Stomach (tissue), 9 donors: ENCODE results near the gene GRIP1. TPM values are rescaled to one million over a fixed set of nuclear protein-coding genes. Genes with fewer than 3 reads are reported as not detected.

ENCODE experiments used
- DNase-seq, 2 donors: peaks; one replicate each; pipeline versions ENCODE4 v3.0.0 to v3.0.0-alpha.2; 2013 to 2019
- H3K27ac ChIP-seq, 5 donors: fragments of 200-600 bp in 4 of 5; sonication (generic) in 4 of 5; one replicate each; pipeline ENCODE4 v1.5.1; 2013 to 2019; ENCODE audit warnings: mild to moderate bottlenecking in 1 of 5, moderate library complexity in 1 of 5
- H3K27me3 ChIP-seq, 3 donors: fragments of 200-600 bp; sonication (generic); one replicate each; pipeline ENCODE4 v1.5.1; 2017 to 2019; ENCODE audit warnings: mixed run types in 1 of 3
- H3K36me3 ChIP-seq, 4 donors: fragments of 200-600 bp; sonication (generic); 1 replicate in 3 of 4; 2 replicates in 1 of 4; pipeline ENCODE4 v1.5.1; 2016 to 2019
- H3K4me1 ChIP-seq, 4 donors: fragments of 200-600 bp; sonication (generic); one replicate each; pipeline ENCODE4 v1.5.1; 2016 to 2019
- H3K4me3 ChIP-seq, 4 donors: fragments of 200-600 bp; sonication (generic) in 3 of 4; one replicate each; pipeline ENCODE4 v1.5.1; 2016 to 2019; ENCODE audit warnings: mild to moderate bottlenecking in 1 of 4
- H3K9me3 ChIP-seq, 4 donors: fragments of 200-600 bp; sonication (generic); one replicate each; pipeline ENCODE4 v1.5.1; 2016 to 2019
- CTCF ChIP-seq, 7 experiments: fragments of 450-650 bp in 4 of 7; fragments of 200-600 bp in 3 of 7; sonication (generic) in 3 of 7; IDR thresholded peaks; one replicate each; pipeline ENCODE4 v1.5.1; 2016 to 2019; ENCODE audit warnings: antibody characterized with exemption in 7 of 7, control low read depth in 2 of 7, mild to moderate bottlenecking in 1 of 7
- EP300 ChIP-seq: sonication (generic); formaldehyde crosslinking; IDR thresholded peaks from one replicate; pipeline ENCODE4 v1.6.1; 2017; ENCODE audit warnings: antibody characterized with exemption
- POLR2A ChIP-seq, 4 donors: fragments of 450-650 bp; IDR thresholded peaks; one replicate each; pipeline ENCODE4 v1.6.1; 2016; ENCODE audit warnings: antibody characterized with exemption in 4 of 4, control low read depth in 2 of 4, mild to moderate bottlenecking in 1 of 4, moderate library complexity in 1 of 4
- POLR2AphosphoS5 ChIP-seq, 3 donors: sonication (generic); formaldehyde crosslinking; IDR thresholded peaks; one replicate each; pipeline ENCODE4 v1.6.1; 2016; ENCODE audit warnings: antibody characterized with exemption in 3 of 3
- WGBS, 5 donors: extraction: QIAGEN DNeasy Blood & Tissue Kit in 3 of 5; methylation state at CpG; one replicate each; pipeline versions ENCODE4 v1.1.5 to v1.1.7; 2013 to 2018; 5-methylcytosine and 5-hydroxymethylcytosine counted together
- intact Hi-C: fragments of 100-400 bp; cut with DNase I; formaldehyde crosslinking; loops from one replicate; pipeline ENCODE4 v1.15.1; 2023; ENCODE audit warnings: low total_unique reads
- polyA plus RNA-seq, 3 donors: library from polyadenylated mRNA; stranded (reverse); fragments of 200-250 nt; gene quantifications; one replicate each; pipeline ENCODE4 v1.2.3, GENCODE V29; 2013
- total RNA-seq, 5 donors: library from RNA; depleted of rRNA; stranded (reverse); fragments of >200 nt; gene quantifications; one replicate each; pipeline versions ENCODE4 v1.1.0 to v1.2.3, GENCODE V29; 2014 to 2016
- donor health status: healthy with polysubstance abuse.
- donor health status: Bipolar disorder and iron deficiency.
- donor health status: healthy.

Gene GRIP1
- total and polyA plus RNA-seq, 8 donors: 0.31 to 8.8 (median 4.4) TPM; not detected in 1

- Histone ChIP-seq H3K4me3 (no peak overlapping the region), H3K36me3 (peaks cover 0 to 78% (median 46%) of the 10 kb centered on the region in 4 donors), H3K27me3 (no peaks in the 10 kb centered on the region), H3K27ac (no peak overlapping the region), H3K9me3 (no peaks in the 10 kb centered on the region), H3K4me1 (no peaks in the 10 kb centered on the region)
- no peak for TF ChIP-seq POLR2A (IDR thresholded peaks at IDR 0.05)
- TF ChIP-seq POLR2AphosphoS5 (IDR thresholded peaks at IDR 0.05): no peak
- no peak for TF ChIP-seq EP300
- no peak for TF ChIP-seq CTCF (IDR thresholded peaks at IDR 0.05)
- no peak for DNase-seq
- intact Hi-C loops: no loop called here
- WGBS, 5 donors: 94 to 100% (median 100%) methylated on average over 1 of the region's 1 CpG
Observed at GRCh38 chr12:66323017-66323416, 355.9 kb downstream of the GRIP1 start.

- Histone ChIP-seq H3K27me3 (no peaks in the 10 kb centered on the region), H3K36me3 (peaks cover 0 to 67% (median 48%) of the 10 kb centered on the region in 4 donors), H3K27ac (no peak overlapping the region), H3K4me1 (no peaks in the 10 kb centered on the region), H3K4me3 (no peak overlapping the region), H3K9me3 (no peaks in the 10 kb centered on the region)
- no peak for DNase-seq
- intact Hi-C loops: no loop called here
- TF ChIP-seq CTCF (IDR thresholded peaks at IDR 0.05) (no peak), EP300 (no peak), POLR2AphosphoS5 (IDR thresholded peaks at IDR 0.05) (no peak), POLR2A (IDR thresholded peaks at IDR 0.05) (no peak)
Observed at GRCh38 chr12:66321435-66321834, 357.4 kb downstream of the GRIP1 start.

GRCh38 chr12:66320996-66321395 lies 357.9 kb downstream of the GRIP1 start:
- TF ChIP-seq POLR2AphosphoS5 (IDR thresholded peaks at IDR 0.05) (no peak), EP300 (no peak), CTCF (IDR thresholded peaks at IDR 0.05) (no peak), POLR2A (IDR thresholded peaks at IDR 0.05) (no peak)
- Histone ChIP-seq H3K4me1 (no peaks in the 10 kb centered on the region), H3K9me3 (no peaks in the 10 kb centered on the region), H3K4me3 (no peak overlapping the region), H3K27me3 (no peaks in the 10 kb centered on the region), H3K27ac (no peak overlapping the region), H3K36me3 (peaks cover 0 to 69% (median 46%) of the 10 kb centered on the region in 4 donors)
- intact Hi-C loops: no loop called here
- 94 to 100% (median 97%) methylated on average over 3 of the region's 3 CpGs for WGBS, 5 donors
- DNase-seq: no peak

GRCh38 chr12:66319266-66319954 lies 359.5 kb downstream of the GRIP1 start:
- intact Hi-C loops: no loop called here
- no peaks in the 10 kb centered on the region for H3K9me3 ChIP-seq
- H3K36me3 ChIP-seq: peaks cover 0 to 65% (median 39%) of the 10 kb centered on the region in 4 donors
- WGBS, 5 donors: 66 to 89% (median 86%) methylated on average over 4 of the region's 4 CpGs
- H3K27ac ChIP-seq: no peak overlapping the region
- no peaks in the 10 kb centered on the region for H3K4me1 ChIP-seq
- H3K27me3 ChIP-seq: no peaks in the 10 kb centered on the region
- DNase-seq: no peak
- H3K4me3 ChIP-seq: no peak overlapping the region
- no peak for TF ChIP-seq CTCF (IDR thresholded peaks at IDR 0.05)
- TF ChIP-seq EP300: no peak
- no peak for TF ChIP-seq POLR2AphosphoS5 (IDR thresholded peaks at IDR 0.05)
- TF ChIP-seq POLR2A (IDR thresholded peaks at IDR 0.05): no peak
